ENCODE data around the gene LINC00237.

LINC00237 gene

DNA sequence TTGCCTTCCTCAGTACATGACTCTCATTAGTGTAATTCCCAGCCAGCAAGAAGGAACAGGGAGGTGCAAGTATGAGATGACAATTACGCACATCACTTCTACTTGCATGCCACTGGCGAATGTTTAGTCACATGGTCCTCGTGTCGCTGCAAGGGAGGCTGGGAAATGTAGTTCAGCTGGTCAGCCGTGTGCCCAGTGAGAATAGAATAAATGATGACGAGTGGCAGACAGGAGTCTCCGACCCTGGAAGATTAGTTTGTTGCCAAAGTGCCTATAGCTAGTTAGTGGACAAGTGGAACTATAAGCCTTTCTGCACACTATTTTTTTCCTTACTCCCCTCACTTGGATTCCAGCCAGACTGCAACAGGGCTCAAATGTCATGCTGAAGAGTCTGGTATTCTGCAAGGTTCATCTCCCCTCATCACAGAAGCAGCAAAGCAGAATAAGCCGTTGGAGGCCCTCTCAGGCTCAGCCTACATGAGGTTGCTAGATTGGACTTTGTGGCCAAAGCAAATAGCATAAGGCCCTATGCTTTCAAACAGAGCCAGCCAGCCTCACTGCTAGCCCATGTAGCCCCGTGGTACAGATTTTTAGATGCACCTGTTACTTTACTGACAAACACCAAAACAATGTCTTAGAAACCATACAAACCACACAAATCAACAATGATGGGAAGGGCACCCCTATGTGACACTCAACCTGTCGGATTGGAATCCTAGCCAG is 9.7 kb downstream of the LINC00237 start:
- H3K79me2 ChIP-seq (ENCODE audit: control insufficient read depth, low read length) = no peaks in the 10 kb centered on the region
- H3K4me1 ChIP-seq (ENCODE audit: control insufficient read depth, low read length) = peaks cover 20% of the 10 kb centered on the region
- no peaks in the 10 kb centered on the region for H3F3A ChIP-seq (ENCODE audit: control insufficient read depth, insufficient read depth)
- no peaks in the 10 kb centered on the region for H3K9me3 ChIP-seq (ENCODE audit: control insufficient read depth, insufficient read depth, low read length)
- H4K20me1 ChIP-seq (ENCODE audit: control insufficient read depth, insufficient read depth, low read depth, low read length) = no peaks in the 10 kb centered on the region
- no peak overlapping the region for H3K4me3 ChIP-seq (ENCODE audit: low read length)
- TF ChIP-seq, protein P1, sequence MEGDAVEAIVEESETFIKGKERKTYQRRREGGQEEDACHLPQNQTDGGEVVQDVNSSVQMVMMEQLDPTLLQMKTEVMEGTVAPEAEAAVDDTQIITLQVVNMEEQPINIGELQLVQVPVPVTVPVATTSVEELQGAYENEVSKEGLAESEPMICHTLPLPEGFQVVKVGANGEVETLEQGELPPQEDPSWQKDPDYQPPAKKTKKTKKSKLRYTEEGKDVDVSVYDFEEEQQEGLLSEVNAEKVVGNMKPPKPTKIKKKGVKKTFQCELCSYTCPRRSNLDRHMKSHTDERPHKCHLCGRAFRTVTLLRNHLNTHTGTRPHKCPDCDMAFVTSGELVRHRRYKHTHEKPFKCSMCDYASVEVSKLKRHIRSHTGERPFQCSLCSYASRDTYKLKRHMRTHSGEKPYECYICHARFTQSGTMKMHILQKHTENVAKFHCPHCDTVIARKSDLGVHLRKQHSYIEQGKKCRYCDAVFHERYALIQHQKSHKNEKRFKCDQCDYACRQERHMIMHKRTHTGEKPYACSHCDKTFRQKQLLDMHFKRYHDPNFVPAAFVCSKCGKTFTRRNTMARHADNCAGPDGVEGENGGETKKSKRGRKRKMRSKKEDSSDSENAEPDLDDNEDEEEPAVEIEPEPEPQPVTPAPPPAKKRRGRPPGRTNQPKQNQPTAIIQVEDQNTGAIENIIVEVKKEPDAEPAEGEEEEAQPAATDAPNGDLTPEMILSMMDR (IDR thresholded peaks at IDR 0.05; ENCODE audit: low read depth, low read length, poor library complexity, severe bottlenecking) = no peak
- TF ChIP-seq EZH2phosphoT487 (IDR thresholded peaks at IDR 0.05; ENCODE audit: borderline replicate concordance, low read length) = no peak
- H3K9me2 ChIP-seq (replicated peaks; ENCODE audit: control insufficient read depth, low read length) = no peaks in the 10 kb centered on the region
- H3K27ac ChIP-seq (ENCODE audit: low read depth, low read length) = no peak overlapping the region
- H3K27me3 ChIP-seq (ENCODE audit: control insufficient read depth, low read length) = peaks cover 29% of the 10 kb centered on the region
- no peak overlapping the region for H3K4me2 ChIP-seq (ENCODE audit: low read length)
- H3K36me3 ChIP-seq (ENCODE audit: control insufficient read depth, low read length) = no peaks in the 10 kb centered on the region

DNA sequence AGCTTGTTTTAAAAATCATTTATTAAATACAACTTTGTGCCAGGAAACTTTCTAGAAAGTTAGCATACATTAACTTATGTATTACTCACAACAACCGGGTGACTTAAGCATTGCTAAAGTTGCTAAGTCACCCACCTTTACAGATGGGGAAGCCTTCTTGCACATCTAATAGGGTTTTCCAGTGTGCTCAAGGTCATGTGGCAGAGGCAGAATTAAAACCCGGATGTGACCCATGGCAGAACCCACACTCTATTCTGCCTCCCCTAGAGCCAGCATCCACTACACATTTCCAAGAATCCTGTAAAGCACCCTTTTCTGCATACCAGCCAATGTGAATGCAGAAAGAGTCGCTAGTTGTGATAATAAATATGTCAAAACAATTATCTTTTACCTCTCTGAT is 13.4 kb downstream of the LINC00237 start:
- no peak for TF ChIP-seq EZH2phosphoT487 (IDR thresholded peaks at IDR 0.05; ENCODE audit: borderline replicate concordance, low read length)
- TF ChIP-seq, protein P1 (IDR thresholded peaks at IDR 0.05; ENCODE audit: low read depth, low read length, poor library complexity, severe bottlenecking) = no peak
- H4K20me1 ChIP-seq (ENCODE audit: control insufficient read depth, insufficient read depth, low read depth, low read length) = no peaks in the 10 kb centered on the region
- H3K36me3 ChIP-seq (ENCODE audit: control insufficient read depth, low read length) = no peaks in the 10 kb centered on the region
- H3K4me3 ChIP-seq (ENCODE audit: low read length) = no peak overlapping the region
- no peak overlapping the region for H3K27ac ChIP-seq (ENCODE audit: low read depth, low read length)
- peaks cover 20% of the 10 kb centered on the region for H3K4me1 ChIP-seq (ENCODE audit: control insufficient read depth, low read length)
- H3F3A ChIP-seq (ENCODE audit: control insufficient read depth, insufficient read depth) = no peaks in the 10 kb centered on the region
- H3K9me3 ChIP-seq (ENCODE audit: control insufficient read depth, insufficient read depth, low read length) = no peaks in the 10 kb centered on the region
- no peak overlapping the region for H3K4me2 ChIP-seq (ENCODE audit: low read length)
- H3K79me2 ChIP-seq (ENCODE audit: control insufficient read depth, low read length) = no peaks in the 10 kb centered on the region
- no peaks in the 10 kb centered on the region for H3K9me2 ChIP-seq (replicated peaks; ENCODE audit: control insufficient read depth, low read length)
- no peaks in the 10 kb centered on the region for H3K27me3 ChIP-seq (ENCODE audit: control insufficient read depth, low read length)

DNA sequence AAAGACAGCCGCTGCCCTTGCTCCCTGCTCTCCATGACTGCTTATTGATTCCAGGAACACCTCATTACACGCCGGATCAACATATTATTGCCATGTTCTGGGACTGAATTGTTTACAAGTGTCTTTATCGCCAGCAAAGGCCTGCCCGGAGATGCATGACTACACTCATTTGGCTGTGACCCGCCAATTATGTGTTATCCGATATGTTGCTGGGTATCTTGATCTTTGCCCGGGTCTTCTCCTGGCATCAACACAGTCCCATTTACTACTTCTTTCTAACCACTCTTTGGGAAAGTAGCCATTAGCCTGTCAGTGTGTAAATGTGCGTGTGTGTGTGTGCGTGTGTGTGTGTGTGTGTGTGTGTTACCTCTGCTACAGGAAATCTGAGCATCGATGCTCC is 15.4 kb downstream of the LINC00237 start:
- Histone ChIP-seq H3K79me2 (ENCODE audit: control insufficient read depth, low read length) (no peaks in the 10 kb centered on the region), H3K9me3 (ENCODE audit: control insufficient read depth, insufficient read depth, low read length) (no peaks in the 10 kb centered on the region), H3K36me3 (ENCODE audit: control insufficient read depth, low read length) (no peaks in the 10 kb centered on the region), H3F3A (ENCODE audit: control insufficient read depth, insufficient read depth) (no peaks in the 10 kb centered on the region), H3K27ac (ENCODE audit: low read depth, low read length) (no peak overlapping the region), H3K4me2 (ENCODE audit: low read length) (peak overlapping the region; percentile 60), H3K9me2 (replicated peaks; ENCODE audit: control insufficient read depth, low read length) (no peaks in the 10 kb centered on the region), H3K27me3 (ENCODE audit: control insufficient read depth, low read length) (no peaks in the 10 kb centered on the region), H3K4me3 (ENCODE audit: low read length) (no peak overlapping the region), H3K4me1 (ENCODE audit: control insufficient read depth, low read length) (peaks cover 20% of the 10 kb centered on the region), H4K20me1 (ENCODE audit: control insufficient read depth, insufficient read depth, low read depth, low read length) (no peaks in the 10 kb centered on the region)
- TF ChIP-seq EZH2phosphoT487 (IDR thresholded peaks at IDR 0.05; ENCODE audit: borderline replicate concordance, low read length) = no peak
- TF ChIP-seq, protein P1 (IDR thresholded peaks at IDR 0.05; ENCODE audit: low read depth, low read length, poor library complexity, severe bottlenecking) = no peak
